Measurements from ENCODE around the gene EYA4.

DNA sequence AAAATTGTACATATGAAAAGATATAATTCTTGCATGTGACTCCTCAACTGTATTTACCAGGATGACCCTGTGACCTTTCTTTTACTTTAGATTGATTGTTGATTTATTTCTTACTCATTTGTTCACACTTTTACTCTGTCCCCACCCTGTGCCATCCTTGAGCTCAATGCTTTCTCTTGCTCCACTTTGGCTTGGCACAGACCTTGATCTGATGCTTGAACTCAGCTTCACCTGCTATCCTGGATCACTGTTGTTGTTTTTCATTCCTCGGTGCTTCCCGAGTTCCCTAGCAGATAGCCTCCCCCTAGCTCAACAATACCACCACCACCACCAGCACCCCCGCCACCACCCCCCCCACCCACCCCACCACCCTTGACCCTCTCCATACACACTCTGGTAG lies 102.1 kb downstream of the EYA4 start:
- TF ChIP-seq, protein P1, sequence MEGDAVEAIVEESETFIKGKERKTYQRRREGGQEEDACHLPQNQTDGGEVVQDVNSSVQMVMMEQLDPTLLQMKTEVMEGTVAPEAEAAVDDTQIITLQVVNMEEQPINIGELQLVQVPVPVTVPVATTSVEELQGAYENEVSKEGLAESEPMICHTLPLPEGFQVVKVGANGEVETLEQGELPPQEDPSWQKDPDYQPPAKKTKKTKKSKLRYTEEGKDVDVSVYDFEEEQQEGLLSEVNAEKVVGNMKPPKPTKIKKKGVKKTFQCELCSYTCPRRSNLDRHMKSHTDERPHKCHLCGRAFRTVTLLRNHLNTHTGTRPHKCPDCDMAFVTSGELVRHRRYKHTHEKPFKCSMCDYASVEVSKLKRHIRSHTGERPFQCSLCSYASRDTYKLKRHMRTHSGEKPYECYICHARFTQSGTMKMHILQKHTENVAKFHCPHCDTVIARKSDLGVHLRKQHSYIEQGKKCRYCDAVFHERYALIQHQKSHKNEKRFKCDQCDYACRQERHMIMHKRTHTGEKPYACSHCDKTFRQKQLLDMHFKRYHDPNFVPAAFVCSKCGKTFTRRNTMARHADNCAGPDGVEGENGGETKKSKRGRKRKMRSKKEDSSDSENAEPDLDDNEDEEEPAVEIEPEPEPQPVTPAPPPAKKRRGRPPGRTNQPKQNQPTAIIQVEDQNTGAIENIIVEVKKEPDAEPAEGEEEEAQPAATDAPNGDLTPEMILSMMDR (IDR thresholded peaks at IDR 0.05): no peak
- TF ChIP-seq POLR2A (IDR thresholded peaks at IDR 0.05): no peak
